Smooth muscle cell (in vitro differentiated cells): ENCODE measurements around the gene TFF3. TPM values are rescaled to one million over a fixed set of nuclear protein-coding genes. Genes with fewer than 3 reads are reported as not detected.

Source experiments
- DNase-seq: peaks from one replicate; lab custom pipeline; 2025; ENCODE audit not compliant: unreplicated experiment; lab: John Stamatoyannopoulos, UW
- H2AFZ ChIP-seq: fragments of 200-600 bp; sonication (generic); 2 replicates; pipeline ENCODE4 v1.6.0; 2016; ENCODE audit warnings: antibody characterized with exemption, low read depth, mild to moderate bottlenecking
- H3F3A ChIP-seq: fragments of 200-600 bp; sonication (generic); 2 replicates; pipeline ENCODE4 v1.6.0; 2017; ENCODE audit warnings: antibody characterized with exemption, low read depth
- H3K27ac ChIP-seq: fragments of 200-600 bp; sonication (generic); 2 replicates; pipeline ENCODE4 v1.5.1; 2016; ENCODE audit warnings: low read depth, mild to moderate bottlenecking
- H3K27me3 ChIP-seq: fragments of 200-600 bp; sonication (generic); 2 replicates; pipeline ENCODE4 v1.6.1; 2016; ENCODE audit warnings: low read depth, mild to moderate bottlenecking
- H3K36me3 ChIP-seq: fragments of 200-600 bp; sonication (generic); 2 replicates; pipeline ENCODE4 v1.5.1; 2016; ENCODE audit warnings: low read depth
- H3K4me1 ChIP-seq: fragments of 200-600 bp; sonication (generic); 2 replicates; pipeline ENCODE4 v1.5.1; 2016; ENCODE audit warnings: low read depth
- H3K4me2 ChIP-seq: fragments of 200-600 bp; sonication (generic); 2 replicates; pipeline ENCODE4 v1.6.0; 2016; ENCODE audit warnings: mild to moderate bottlenecking
- H3K4me3 ChIP-seq: fragments of 200-600 bp; sonication (generic); 2 replicates; pipeline ENCODE4 v1.5.1; 2016; ENCODE audit warnings: mild to moderate bottlenecking
- H3K79me2 ChIP-seq: fragments of 200-600 bp; sonication (generic); 2 replicates; pipeline ENCODE4 v1.6.0; 2016; ENCODE audit warnings: low read depth, mild to moderate bottlenecking
- H3K9ac ChIP-seq: fragments of 200-600 bp; sonication (generic); 2 replicates; pipeline ENCODE4 v1.6.0; 2016; ENCODE audit warnings: low read depth
- H3K9me3 ChIP-seq: fragments of 200-600 bp; sonication (generic); replicated peaks from 2 replicates; pipeline ENCODE4 v1.5.1; 2016; ENCODE audit warnings: low read depth
- H4K20me1 ChIP-seq: fragments of 200-600 bp; sonication (generic); 2 replicates; pipeline ENCODE4 v1.6.0; 2016; ENCODE audit warnings: low read depth
- CTCF ChIP-seq: fragments of 200-600 bp; sonication (generic); IDR thresholded peaks from 2 replicates; pipeline ENCODE4 v1.5.1; 2017; ENCODE audit warnings: borderline replicate concordance, mild to moderate bottlenecking, antibody characterized with exemption; ENCODE audit not compliant: insufficient read depth, poor library complexity, severe bottlenecking
- WGBS: methylation state at CpG from one replicate; pipeline ENCODE4 v1.1.7; 2016; ENCODE audit warnings: low lambda C conversion rate; 5-methylcytosine and 5-hydroxymethylcytosine counted together
- polyA plus RNA-seq: library from polyadenylated mRNA; unstranded; fragments of >200 nt; fragmentation: Nextera tagmentation; extraction: Ambion mirVana; gene quantifications from 2 replicates; pipeline ENCODE4 v1.2.1, GENCODE V29; 2016
- total RNA-seq: library from RNA; depleted of rRNA; stranded (reverse); fragments of >200 nt; gene quantifications from 2 replicates; pipeline ENCODE4 v1.2.3, GENCODE V29; 2014

The TFF3 gene
- total and polyA plus RNA-seq, 2 experiments from 2014 or later: 0.31 TPM; not detected in 1

GRCh38 chr21:42330380-42331371 is 15.5 kb upstream of the TFF3 start:
- no peaks in the 10 kb centered on the region for H3K79me2 ChIP-seq
- no peaks in the 10 kb centered on the region for H3K27me3 ChIP-seq
- no peak overlapping the region for H3K4me3 ChIP-seq
- H3K4me1 ChIP-seq: peaks cover 2% of the 10 kb centered on the region
- no peak for TF ChIP-seq CTCF
- no peak for DNase-seq
- WGBS: 91% methylated on average over 4 of the region's 4 CpGs
- H2AFZ ChIP-seq: no peak overlapping the region
- H3K9ac ChIP-seq: no peak overlapping the region
- H4K20me1 ChIP-seq: no peaks in the 10 kb centered on the region
- H3F3A ChIP-seq: no peaks in the 10 kb centered on the region
- H3K9me3 ChIP-seq: no peaks in the 10 kb centered on the region
- no peak overlapping the region for H3K4me2 ChIP-seq
- H3K36me3 ChIP-seq: no peaks in the 10 kb centered on the region
- no peak overlapping the region for H3K27ac ChIP-seq

GRCh38 chr21:42324896-42325295 is 9.7 kb upstream of the TFF3 start:
- Histone ChIP-seq H3F3A (no peaks in the 10 kb centered on the region), H3K27me3 (no peaks in the 10 kb centered on the region), H3K9me3 (no peaks in the 10 kb centered on the region), H3K79me2 (no peaks in the 10 kb centered on the region), H3K4me2 (no peak overlapping the region), H4K20me1 (no peaks in the 10 kb centered on the region), H3K27ac (no peak overlapping the region), H2AFZ (no peak overlapping the region), H3K4me3 (no peak overlapping the region), H3K9ac (no peak overlapping the region), H3K4me1 (no peaks in the 10 kb centered on the region), H3K36me3 (no peaks in the 10 kb centered on the region)
- DNase-seq: no peak
- WGBS: 91% methylated on average over 6 of the region's 6 CpGs
- no peak for TF ChIP-seq CTCF

DNA sequence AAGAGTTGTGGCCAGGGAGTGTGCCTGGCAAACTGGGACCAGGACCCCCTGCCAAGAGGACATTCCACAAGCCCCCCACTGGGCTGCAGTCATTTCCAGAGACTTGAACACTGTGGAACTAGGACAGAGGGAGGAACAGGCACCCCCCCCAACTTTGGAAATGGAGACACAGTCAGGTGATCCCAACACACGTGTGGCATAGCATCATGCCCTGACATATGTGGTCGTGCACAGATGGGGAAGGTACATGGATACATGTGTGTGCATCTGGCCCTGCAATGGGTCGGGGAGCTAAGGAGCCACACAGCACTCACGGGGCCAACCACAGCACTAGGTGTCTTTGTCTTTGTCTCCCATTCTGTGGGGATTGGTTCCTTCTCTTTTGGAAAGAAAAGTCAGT is 6.6 kb upstream of the TFF3 start:
- Histone ChIP-seq H3K27me3 (no peaks in the 10 kb centered on the region), H3K9me3 (no peaks in the 10 kb centered on the region), H3K9ac (no peak overlapping the region), H2AFZ (no peak overlapping the region), H3K79me2 (no peaks in the 10 kb centered on the region), H3K36me3 (no peaks in the 10 kb centered on the region), H4K20me1 (no peaks in the 10 kb centered on the region), H3K4me2 (no peak overlapping the region), H3K4me3 (no peak overlapping the region), H3K4me1 (no peaks in the 10 kb centered on the region), H3K27ac (no peak overlapping the region), H3F3A (no peaks in the 10 kb centered on the region)
- TF ChIP-seq CTCF: no peak
- WGBS: 90% methylated on average over 4 of the region's 4 CpGs
- DNase-seq: no peak

- no peaks in the 10 kb centered on the region for H4K20me1 ChIP-seq
- no peaks in the 10 kb centered on the region for H3K79me2 ChIP-seq
- no peaks in the 10 kb centered on the region for H3K4me1 ChIP-seq
- H3K4me3 ChIP-seq: no peak overlapping the region
- no peak overlapping the region for H3K27ac ChIP-seq
- H3K9me3 ChIP-seq: no peaks in the 10 kb centered on the region
- 90% methylated on average over 10 of the region's 10 CpGs for WGBS
- DNase-seq: no peak
- H3K36me3 ChIP-seq: no peaks in the 10 kb centered on the region
- no peaks in the 10 kb centered on the region for H3K27me3 ChIP-seq
- H3K9ac ChIP-seq: no peak overlapping the region
- no peak overlapping the region for H3K4me2 ChIP-seq
- H3F3A ChIP-seq: no peaks in the 10 kb centered on the region
- TF ChIP-seq CTCF: no peak
- no peak overlapping the region for H2AFZ ChIP-seq
Observed at GRCh38 chr21:42321231-42321630, 6.0 kb upstream of the TFF3 start.
